Sigmoid colon (tissue), 7 donors: ENCODE data around the gene GUSB. TPM values are rescaled to one million over a fixed set of nuclear protein-coding genes. Genes with fewer than 3 reads are reported as not detected.
A peak's percentile ranks its signal among the peaks of the same experiment; 100 is the strongest.
"Not testable (repeated sequence)": the region's sequence is repeated elsewhere in the genome, so short reads cannot be mapped to it uniquely, and the experiment has no call there.

ENCODE experiments used
- DNase-seq: peaks from one replicate; pipeline ENCODE4 v3.0.0-alpha.2; 2019
- H3K27ac ChIP-seq, 4 donors: fragments of 200-600 bp; sonication (generic); one replicate each; pipeline ENCODE4 v1.5.1; 2016 to 2019; ENCODE audit warnings: mild to moderate bottlenecking in 1 of 4
- H3K27me3 ChIP-seq, 3 donors: fragments of 200-600 bp; sonication (generic); one replicate each; pipeline ENCODE4 v1.5.1; 2019; ENCODE audit warnings: mild to moderate bottlenecking in 1 of 3
- H3K36me3 ChIP-seq, 4 donors: fragments of 200-600 bp; sonication (generic); one replicate each; pipeline ENCODE4 v1.5.1; 2016 to 2019
- H3K4me1 ChIP-seq, 4 donors: fragments of 200-600 bp; sonication (generic); one replicate each; pipeline ENCODE4 v1.5.1; 2017 to 2019
- H3K4me3 ChIP-seq, 4 donors: fragments of 200-600 bp; sonication (generic); one replicate each; pipeline ENCODE4 v1.5.1; 2017 to 2019; ENCODE audit warnings: mild to moderate bottlenecking in 2 of 4, moderate library complexity in 1 of 4
- H3K9me3 ChIP-seq, 4 donors: fragments of 200-600 bp in 3 of 4; sonication (generic) in 3 of 4; one replicate each; pipeline versions ENCODE4 v1.5.1 to v1.6.1; 2013 to 2019
- CTCF ChIP-seq, 4 experiments: fragments of 450-650 bp in 3 of 4; fragments of 200-600 bp in 1 of 4; IDR thresholded peaks; one replicate each; pipeline ENCODE4 v1.5.1; 2016 to 2019; ENCODE audit warnings: antibody characterized with exemption in 4 of 4, mild to moderate bottlenecking in 3 of 4, moderate library complexity in 2 of 4
- EP300 ChIP-seq, 4 donors: sonication (generic); formaldehyde crosslinking; IDR thresholded peaks; one replicate each; pipeline ENCODE4 v1.6.1; 2017; ENCODE audit warnings: antibody characterized with exemption in 4 of 4
- POLR2A ChIP-seq, 2 donors: fragments of 450-650 bp; IDR thresholded peaks; one replicate each; pipeline ENCODE4 v1.6.1; 2016; ENCODE audit warnings: antibody characterized with exemption in 2 of 2, mild to moderate bottlenecking in 2 of 2, moderate library complexity in 2 of 2
- POLR2AphosphoS5 ChIP-seq, 4 donors: sonication (generic); formaldehyde crosslinking; IDR thresholded peaks; one replicate each; pipeline ENCODE4 v1.6.1; 2017; ENCODE audit warnings: antibody characterized with exemption in 4 of 4
- WGBS, 2 donors: extraction: QIAGEN DNeasy Blood & Tissue Kit; methylation state at CpG; one replicate each; pipeline ENCODE4 v1.1.7; 2013; 5-methylcytosine and 5-hydroxymethylcytosine counted together
- intact Hi-C: fragments of 100-400 bp; cut with DNase I; formaldehyde crosslinking; loops from one replicate; pipeline ENCODE4 v1.15.1; 2023
- polyA plus RNA-seq, 3 donors: library from polyadenylated mRNA; stranded (reverse); fragments of 200-250 nt; gene quantifications; one replicate each; pipeline ENCODE4 v1.2.3, GENCODE V29; 2013
- total RNA-seq, 4 donors: library from RNA; depleted of rRNA; stranded (reverse); fragments of >200 nt; gene quantifications; one replicate each; pipeline ENCODE4 v1.1.0, GENCODE V29; 2016
- donor health status: healthy with polysubstance abuse.
- donor health status: Bipolar disorder and iron deficiency.
- donor health status: healthy.

GUSB gene
- 10 to 100 TPM; 17.2 to 25.2 (median 20.6) TPM for total RNA-seq
- polyA plus RNA-seq = 10 to 100 TPM; 26.4 to 59.5 (median 49.7) TPM

GRCh38 chr7:65981965-65982792 is at the start of gene GUSB:
GUSB (minus strand) TSS chr7:65982213; CDS start chr7:65982183, 30 bp downstream.
- Histone ChIP-seq H3K27me3 (no peaks in the 10 kb centered on the region), H3K4me1 (peaks cover 0 to 25% (median 20%) of the 10 kb centered on the region in 4 donors), H3K27ac (peak within 1 kb of the TSS; percentile 77 to 88 (median 81)), H3K36me3 (peaks cover 0 to 22% (median 3%) of the 10 kb centered on the region in 4 donors), H3K9me3 (no peaks in the 10 kb centered on the region), H3K4me3 (peak within 1 kb of the TSS; percentile 77 to 97 (median 86))
- intact Hi-C loops = loop anchor here (10.0 kb wide), 1 partner anchor 107 kb away; the partner anchor contains the start of gene VKORC1L1
- TF ChIP-seq POLR2A (IDR thresholded peaks at IDR 0.05) (peak; percentile 59 to 71), CTCF (IDR thresholded peaks at IDR 0.05) (no peak), EP300 (IDR thresholded peaks at IDR 0.05) (peak in 1 of 4 donors; percentile 24), POLR2AphosphoS5 (IDR thresholded peaks at IDR 0.05) (peak; percentile 75 to 93 (median 92))
- DNase-seq = peak; percentile 95
- WGBS, 2 donors = 4 to 5% methylated on average over 62 of the region's 62 CpGs

- H3K27ac ChIP-seq, H3K9me3 ChIP-seq, H3K27me3 ChIP-seq, H3K36me3 ChIP-seq, H3K4me3 ChIP-seq, H3K4me1 ChIP-seq, DNase-seq, intact Hi-C loops: not testable (repeated sequence)
- WGBS, 2 donors = 58 to 59% methylated on average over 3 of the region's 3 CpGs
These were observed 46.3 kb upstream of the GUSB start for GRCh38 chr7:66028342-66028741.

GRCh38 chr7:66016131-66016461 is 34.1 kb upstream of the GUSB start:
- WGBS, 2 donors = 16 to 51% methylated on average over 4 of the region's 4 CpGs
- Histone ChIP-seq H3K9me3 (no peaks in the 10 kb centered on the region), H3K27ac (no peak overlapping the region), H3K4me3 (no peak overlapping the region), H3K27me3 (no peaks in the 10 kb centered on the region), H3K36me3 (no peaks in the 10 kb centered on the region), H3K4me1 (no peaks in the 10 kb centered on the region)
- DNase-seq = no peak
- intact Hi-C loops = no loop called here
- TF ChIP-seq POLR2A (IDR thresholded peaks at IDR 0.05) = no peak
- no peak for TF ChIP-seq POLR2AphosphoS5 (IDR thresholded peaks at IDR 0.05)
- no peak for TF ChIP-seq EP300 (IDR thresholded peaks at IDR 0.05)
- no peak for TF ChIP-seq CTCF (IDR thresholded peaks at IDR 0.05)

- intact Hi-C loops = no loop called here
- no peak overlapping the region for H3K27ac ChIP-seq
- WGBS, 2 donors = 50 to 79% methylated on average over 8 of the region's 8 CpGs
These were observed 33.6 kb upstream of the GUSB start for GRCh38 chr7:66015440-66016130.

More at GRCh38 chr7:66015440-66016130, 33.6 kb upstream of the GUSB start:
- no peaks in the 10 kb centered on the region for H3K9me3 ChIP-seq
- H3K27me3 ChIP-seq = no peaks in the 10 kb centered on the region
- no peaks in the 10 kb centered on the region for H3K4me1 ChIP-seq
- H3K36me3 ChIP-seq = no peaks in the 10 kb centered on the region
- no peak for DNase-seq
- no peak for TF ChIP-seq POLR2A (IDR thresholded peaks at IDR 0.05)
- no peak for TF ChIP-seq CTCF (IDR thresholded peaks at IDR 0.05)
- TF ChIP-seq EP300 (IDR thresholded peaks at IDR 0.05) = no peak
- no peak for TF ChIP-seq POLR2AphosphoS5 (IDR thresholded peaks at IDR 0.05)
- H3K4me3 ChIP-seq = no peak overlapping the region
